ENCODE data around the gene SYNPO2.

GRCh38 chr4:118941799-118942198, 53.1 kb downstream of the SYNPO2 start:
- TF ChIP-seq POLR2A (IDR thresholded peaks at IDR 0.05): no peak
- no peak for TF ChIP-seq CTCF (IDR thresholded peaks at IDR 0.05)
